Thyroid gland (tissue), 4 donors: ENCODE measurements around the gene XRCC3.

Experiments
- POLR2A ChIP-seq, 2 donors: fragments of 450-650 bp; IDR thresholded peaks; one replicate each; pipeline ENCODE4 v1.6.1; 2017; ENCODE audit warnings: antibody characterized with exemption in 2 of 2, mild to moderate bottlenecking in 2 of 2, moderate library complexity in 1 of 2
- TF ChIP-seq, protein P1 (sequence below), 6 experiments: fragments of 200-600 bp in 3 of 6; fragments of 450-650 bp in 3 of 6; sonication (generic) in 3 of 6; IDR thresholded peaks; one replicate each; pipeline ENCODE4 v1.5.1; 2016 to 2019; ENCODE audit warnings: antibody characterized with exemption in 6 of 6, mild to moderate bottlenecking in 2 of 6, inconsistent platforms in 1 of 6, moderate library complexity in 1 of 6

DNA sequence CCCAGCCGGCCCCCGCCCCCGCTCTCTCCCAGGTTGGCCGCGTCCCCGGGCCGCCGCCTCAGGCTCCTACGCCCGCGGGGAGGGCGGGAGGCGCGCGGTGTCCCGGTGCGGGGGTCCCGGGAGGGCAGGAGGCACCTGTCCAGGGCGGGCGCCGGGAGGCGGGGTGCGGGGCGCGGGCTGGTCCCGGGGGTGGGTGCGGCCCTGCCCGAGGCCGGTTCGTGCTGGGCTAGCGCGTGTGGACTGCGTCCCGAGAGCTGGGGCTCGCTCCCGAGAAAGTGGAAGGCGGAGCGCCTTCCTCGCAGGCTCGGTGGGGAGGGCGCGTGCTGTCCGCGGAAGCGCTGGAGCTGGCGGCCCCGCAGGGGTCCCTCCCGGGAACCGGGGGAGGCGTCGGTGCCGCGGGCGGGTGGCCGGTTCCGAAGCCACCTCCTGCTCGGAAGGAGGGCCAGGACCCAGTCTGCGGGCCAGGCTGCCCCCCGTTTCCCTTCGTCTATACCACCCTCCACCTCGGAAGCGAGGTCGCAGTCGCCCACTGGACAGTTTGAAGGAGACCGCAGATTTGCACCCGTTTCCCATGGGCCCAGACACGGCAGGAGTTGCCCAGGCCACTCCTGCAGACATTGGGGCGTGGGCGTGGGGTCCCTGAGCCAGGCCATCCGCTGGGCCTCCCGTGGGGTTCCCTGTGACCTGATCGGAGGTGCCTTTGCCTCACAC, 995 bp upstream of the XRCC3 start:
- TF ChIP-seq, protein P1, sequence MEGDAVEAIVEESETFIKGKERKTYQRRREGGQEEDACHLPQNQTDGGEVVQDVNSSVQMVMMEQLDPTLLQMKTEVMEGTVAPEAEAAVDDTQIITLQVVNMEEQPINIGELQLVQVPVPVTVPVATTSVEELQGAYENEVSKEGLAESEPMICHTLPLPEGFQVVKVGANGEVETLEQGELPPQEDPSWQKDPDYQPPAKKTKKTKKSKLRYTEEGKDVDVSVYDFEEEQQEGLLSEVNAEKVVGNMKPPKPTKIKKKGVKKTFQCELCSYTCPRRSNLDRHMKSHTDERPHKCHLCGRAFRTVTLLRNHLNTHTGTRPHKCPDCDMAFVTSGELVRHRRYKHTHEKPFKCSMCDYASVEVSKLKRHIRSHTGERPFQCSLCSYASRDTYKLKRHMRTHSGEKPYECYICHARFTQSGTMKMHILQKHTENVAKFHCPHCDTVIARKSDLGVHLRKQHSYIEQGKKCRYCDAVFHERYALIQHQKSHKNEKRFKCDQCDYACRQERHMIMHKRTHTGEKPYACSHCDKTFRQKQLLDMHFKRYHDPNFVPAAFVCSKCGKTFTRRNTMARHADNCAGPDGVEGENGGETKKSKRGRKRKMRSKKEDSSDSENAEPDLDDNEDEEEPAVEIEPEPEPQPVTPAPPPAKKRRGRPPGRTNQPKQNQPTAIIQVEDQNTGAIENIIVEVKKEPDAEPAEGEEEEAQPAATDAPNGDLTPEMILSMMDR (IDR thresholded peaks at IDR 0.05), result no peak
- TF ChIP-seq POLR2A (IDR thresholded peaks at IDR 0.05), result no peak
